ENCODE data around the gene RBMS2.

- TF ChIP-seq FOXM1 (IDR thresholded peaks at IDR 0.05; ENCODE audit: borderline replicate concordance, low read depth) (no peak), RAD21 (IDR thresholded peaks at IDR 0.05; ENCODE audit: low read depth) (no peak), EP300 (IDR thresholded peaks at IDR 0.05; ENCODE audit: borderline replicate concordance) (no peak), TAF1 (IDR thresholded peaks at IDR 0.05; ENCODE audit: low read depth) (no peak), CREB1 (IDR thresholded peaks at IDR 0.05; ENCODE audit: low read depth) (no peak), NFIC (IDR thresholded peaks at IDR 0.05) (no peak), TEAD4 (IDR thresholded peaks at IDR 0.05) (no peak), MAX (IDR thresholded peaks at IDR 0.05) (no peak)
- TF ChIP-seq, protein P1, sequence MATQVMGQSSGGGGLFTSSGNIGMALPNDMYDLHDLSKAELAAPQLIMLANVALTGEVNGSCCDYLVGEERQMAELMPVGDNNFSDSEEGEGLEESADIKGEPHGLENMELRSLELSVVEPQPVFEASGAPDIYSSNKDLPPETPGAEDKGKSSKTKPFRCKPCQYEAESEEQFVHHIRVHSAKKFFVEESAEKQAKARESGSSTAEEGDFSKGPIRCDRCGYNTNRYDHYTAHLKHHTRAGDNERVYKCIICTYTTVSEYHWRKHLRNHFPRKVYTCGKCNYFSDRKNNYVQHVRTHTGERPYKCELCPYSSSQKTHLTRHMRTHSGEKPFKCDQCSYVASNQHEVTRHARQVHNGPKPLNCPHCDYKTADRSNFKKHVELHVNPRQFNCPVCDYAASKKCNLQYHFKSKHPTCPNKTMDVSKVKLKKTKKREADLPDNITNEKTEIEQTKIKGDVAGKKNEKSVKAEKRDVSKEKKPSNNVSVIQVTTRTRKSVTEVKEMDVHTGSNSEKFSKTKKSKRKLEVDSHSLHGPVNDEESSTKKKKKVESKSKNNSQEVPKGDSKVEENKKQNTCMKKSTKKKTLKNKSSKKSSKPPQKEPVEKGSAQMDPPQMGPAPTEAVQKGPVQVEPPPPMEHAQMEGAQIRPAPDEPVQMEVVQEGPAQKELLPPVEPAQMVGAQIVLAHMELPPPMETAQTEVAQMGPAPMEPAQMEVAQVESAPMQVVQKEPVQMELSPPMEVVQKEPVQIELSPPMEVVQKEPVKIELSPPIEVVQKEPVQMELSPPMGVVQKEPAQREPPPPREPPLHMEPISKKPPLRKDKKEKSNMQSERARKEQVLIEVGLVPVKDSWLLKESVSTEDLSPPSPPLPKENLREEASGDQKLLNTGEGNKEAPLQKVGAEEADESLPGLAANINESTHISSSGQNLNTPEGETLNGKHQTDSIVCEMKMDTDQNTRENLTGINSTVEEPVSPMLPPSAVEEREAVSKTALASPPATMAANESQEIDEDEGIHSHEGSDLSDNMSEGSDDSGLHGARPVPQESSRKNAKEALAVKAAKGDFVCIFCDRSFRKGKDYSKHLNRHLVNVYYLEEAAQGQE (IDR thresholded peaks at IDR 0.05; ENCODE audit: low read depth): no peak
Observed at GRCh38 chr12:56529656-56530055, 8.0 kb downstream of the RBMS2 start.

Measured in Ishikawa (cell line).